HFF-Myc (cell line): ENCODE results near the gene RAB30.
"Not testable (repeated sequence)": the region's sequence is repeated elsewhere in the genome, so short reads cannot be mapped to it uniquely, and the experiment has no call there.

Experiments
- DNase-seq: peaks from one replicate; pipeline ENCODE4 v3.0.0-alpha.2; 2011; ENCODE audit warnings: low read depth; ENCODE audit errors: extremely low read depth
- H3K4me3 ChIP-seq: replicated peaks from 2 replicates; pipeline ENCODE4 v1.5.1; 2011; ENCODE audit warnings: low read depth, mild to moderate bottlenecking, control low read depth, low read length
- CTCF ChIP-seq: IDR thresholded peaks from 2 replicates; pipeline ENCODE4 v1.5.1; 2012; ENCODE audit warnings: mild to moderate bottlenecking, low read depth, low read length, control low read depth; ENCODE audit errors: missing control alignments

Gene RAB30

DNA sequence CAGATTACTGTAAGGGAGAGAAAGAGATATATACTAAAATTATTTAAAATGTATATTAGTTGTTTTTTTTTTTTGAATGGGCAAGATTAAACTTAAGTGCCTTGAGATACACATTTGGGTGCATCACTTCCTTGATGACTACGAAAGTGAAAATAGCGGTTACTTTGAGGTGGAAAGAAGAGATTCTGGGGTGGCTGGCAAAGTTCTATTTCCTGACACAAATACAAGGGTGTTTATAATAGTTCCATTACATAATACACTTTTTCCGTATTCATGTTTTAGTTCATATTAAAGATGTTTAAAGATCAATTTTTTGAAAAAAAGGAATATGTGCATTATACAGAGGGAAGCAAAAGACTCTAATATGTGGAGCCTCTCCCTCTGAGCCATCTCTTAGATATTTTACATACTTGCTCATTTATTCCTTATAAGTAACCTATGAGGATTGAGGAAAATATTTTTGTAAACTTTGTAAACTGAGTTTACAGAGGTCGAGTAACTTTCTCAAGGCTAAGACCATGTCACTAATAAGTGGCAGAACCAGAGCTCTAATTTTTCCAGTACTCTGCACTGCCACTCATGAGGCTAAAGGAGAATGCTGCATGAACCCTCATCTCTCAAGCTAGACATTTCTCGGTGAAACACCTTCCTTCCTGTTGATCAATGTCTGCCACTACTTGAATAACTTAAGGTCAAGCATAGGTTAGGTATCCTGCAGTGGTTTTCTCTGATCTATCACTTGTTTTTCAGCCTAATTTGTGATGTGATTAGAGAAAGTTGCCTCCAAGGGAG is 111.5 kb downstream of the RAB30 start:
- no peak overlapping the region for H3K4me3 ChIP-seq
- no peak for TF ChIP-seq CTCF
- no peak for DNase-seq

DNA sequence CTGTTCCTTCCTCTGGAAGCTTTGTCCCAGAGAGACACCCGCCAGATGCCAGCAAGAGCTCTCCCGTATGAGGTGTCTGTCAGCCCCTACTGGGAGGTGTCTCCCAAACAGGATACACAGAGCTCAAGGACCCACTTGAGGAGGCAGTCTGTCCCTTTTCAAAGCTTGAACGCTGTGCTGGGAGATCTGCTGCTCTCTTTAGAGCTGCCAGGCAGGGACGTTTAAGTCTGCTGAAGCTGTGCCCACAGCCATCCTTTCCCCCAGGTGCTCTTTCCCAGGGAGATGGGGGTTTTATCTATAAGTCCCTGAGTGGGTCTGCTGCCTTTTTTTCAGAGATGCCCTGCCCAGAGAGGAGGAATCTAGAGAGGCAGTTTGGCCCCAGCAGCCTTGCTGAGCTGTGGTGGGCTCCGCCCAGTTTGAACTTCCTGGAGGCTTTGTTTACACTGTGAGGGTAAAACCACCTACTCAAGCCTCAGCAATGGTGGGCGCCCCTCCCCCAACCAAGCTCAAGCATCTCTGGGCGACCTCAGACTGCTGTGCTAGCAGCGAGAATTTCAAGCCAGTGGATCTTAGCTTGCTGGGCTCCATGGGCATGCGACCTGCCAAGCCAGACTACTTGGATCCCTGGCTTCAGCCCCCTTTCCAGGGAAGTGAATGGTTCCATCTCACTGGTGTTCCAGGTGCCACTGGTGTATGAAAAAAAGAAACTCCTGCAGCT is 115.8 kb downstream of the RAB30 start:
- H3K4me3 ChIP-seq, DNase-seq: not testable (repeated sequence)

- H3K4me3 ChIP-seq, DNase-seq: not testable (repeated sequence)
Observed at GRCh38 chr11:82950502-82950901, 121.2 kb downstream of the RAB30 start.

GRCh38 chr11:82949352-82949751 is 122.3 kb downstream of the RAB30 start:
- TF ChIP-seq CTCF: no peak
- no peak for DNase-seq

GRCh38 chr11:82945682-82946081 is 126.0 kb downstream of the RAB30 start:
- no peak for DNase-seq
- no peak for TF ChIP-seq CTCF
- H3K4me3 ChIP-seq: no peak overlapping the region

More at GRCh38 chr11:82949352-82949751, 122.3 kb downstream of the RAB30 start:
- H3K4me3 ChIP-seq: no peak overlapping the region

DNA sequence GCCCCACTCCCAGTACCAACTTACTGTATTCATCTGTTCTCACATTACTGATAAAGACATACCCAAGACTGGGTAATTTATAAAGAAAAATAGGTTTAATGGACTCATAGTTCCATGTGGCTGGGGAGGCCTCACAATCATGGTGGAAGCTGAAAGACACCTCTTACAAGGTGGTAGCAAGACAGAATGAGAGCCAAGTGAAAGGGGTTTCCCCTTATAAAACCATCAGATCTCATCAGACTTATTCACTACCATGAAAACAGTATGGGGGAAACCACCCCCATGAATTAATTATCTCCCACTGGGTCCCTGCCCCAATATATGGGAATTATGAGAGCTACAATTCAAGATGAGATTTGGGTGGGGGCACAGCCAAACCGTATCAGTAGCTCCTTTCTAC is 126.7 kb downstream of the RAB30 start:
- H3K4me3 ChIP-seq, DNase-seq: not testable (repeated sequence)

- H3K4me3 ChIP-seq: no peak overlapping the region
- DNase-seq: no peak
- no peak for TF ChIP-seq CTCF
Observed at GRCh38 chr11:82944198-82944597, 127.5 kb downstream of the RAB30 start.

DNA sequence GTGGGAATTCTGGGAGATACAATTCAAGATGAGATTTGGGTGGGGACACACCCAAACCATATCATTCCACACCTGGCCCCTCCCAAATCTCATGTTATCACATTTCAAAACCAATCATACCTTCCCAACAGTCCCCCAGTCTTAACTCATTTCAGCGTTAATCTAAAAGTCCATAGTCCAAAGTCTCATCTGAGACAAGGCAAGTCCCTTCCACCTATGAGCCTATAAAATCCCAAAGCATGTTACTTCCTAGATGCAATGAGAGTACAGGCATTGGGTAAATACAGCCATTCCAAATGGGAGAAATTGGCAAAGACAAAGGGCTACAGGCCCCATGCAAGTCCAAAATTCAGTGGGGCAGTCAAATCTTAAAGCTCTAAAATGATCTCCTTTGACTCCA is 128.3 kb downstream of the RAB30 start:
- not testable (repeated sequence) for DNase-seq, H3K4me3 ChIP-seq

GRCh38 chr11:82942376-82942775 is 129.3 kb downstream of the RAB30 start:
- no peak overlapping the region for H3K4me3 ChIP-seq
- TF ChIP-seq CTCF: no peak
- DNase-seq: no peak
